ENCODE measurements around the gene MIDN.

DNA sequence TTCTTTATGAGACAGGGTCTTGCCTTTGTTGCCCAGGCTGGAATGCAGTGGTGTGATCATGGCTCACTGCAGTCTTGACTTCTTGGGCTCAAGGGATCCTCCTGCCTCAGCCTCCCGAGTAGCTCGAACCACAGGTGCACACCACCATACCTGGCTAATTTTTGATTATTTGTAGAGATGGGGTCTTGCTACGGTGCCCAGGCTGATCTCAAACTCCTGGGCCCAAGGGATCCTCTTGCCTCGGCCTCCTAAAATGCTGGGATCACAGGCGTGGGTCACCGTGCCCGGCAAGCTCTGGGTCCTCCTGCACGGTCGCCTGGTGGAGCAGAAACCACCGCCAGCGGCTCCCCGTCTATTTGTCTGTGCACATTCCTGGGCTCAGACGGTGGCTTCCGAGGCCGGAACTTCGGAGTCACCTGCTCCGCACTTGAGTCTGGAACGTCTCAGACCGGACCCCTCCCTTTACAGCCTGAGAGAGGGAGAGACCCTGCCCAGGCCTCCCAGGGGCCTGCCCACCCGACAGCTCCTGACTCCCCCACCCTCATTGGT is 59.4 kb downstream of the MIDN start:
- TF ChIP-seq, protein P1, sequence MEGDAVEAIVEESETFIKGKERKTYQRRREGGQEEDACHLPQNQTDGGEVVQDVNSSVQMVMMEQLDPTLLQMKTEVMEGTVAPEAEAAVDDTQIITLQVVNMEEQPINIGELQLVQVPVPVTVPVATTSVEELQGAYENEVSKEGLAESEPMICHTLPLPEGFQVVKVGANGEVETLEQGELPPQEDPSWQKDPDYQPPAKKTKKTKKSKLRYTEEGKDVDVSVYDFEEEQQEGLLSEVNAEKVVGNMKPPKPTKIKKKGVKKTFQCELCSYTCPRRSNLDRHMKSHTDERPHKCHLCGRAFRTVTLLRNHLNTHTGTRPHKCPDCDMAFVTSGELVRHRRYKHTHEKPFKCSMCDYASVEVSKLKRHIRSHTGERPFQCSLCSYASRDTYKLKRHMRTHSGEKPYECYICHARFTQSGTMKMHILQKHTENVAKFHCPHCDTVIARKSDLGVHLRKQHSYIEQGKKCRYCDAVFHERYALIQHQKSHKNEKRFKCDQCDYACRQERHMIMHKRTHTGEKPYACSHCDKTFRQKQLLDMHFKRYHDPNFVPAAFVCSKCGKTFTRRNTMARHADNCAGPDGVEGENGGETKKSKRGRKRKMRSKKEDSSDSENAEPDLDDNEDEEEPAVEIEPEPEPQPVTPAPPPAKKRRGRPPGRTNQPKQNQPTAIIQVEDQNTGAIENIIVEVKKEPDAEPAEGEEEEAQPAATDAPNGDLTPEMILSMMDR (IDR thresholded peaks at IDR 0.05) = no peak
- no peak for TF ChIP-seq POLR2A (IDR thresholded peaks at IDR 0.05)

Data from suprapubic skin (tissue), 3 donors.